PC-9 (cell line): ENCODE results near the gene ASTN2.

Source experiments
- CTCF ChIP-seq: fragments of 200-600 bp; sonication (generic); conservative IDR thresholded peaks from 2 replicates; pipeline ENCODE4 v1.6.1; 2017; ENCODE audit warnings: mixed run types, antibody characterized with exemption, mild to moderate bottlenecking, moderate library complexity
- EZH2 ChIP-seq: fragments of 200-600 bp; sonication (generic); IDR thresholded peaks from 2 replicates; pipeline ENCODE4 v1.8.0; 2017; ENCODE audit warnings: antibody characterized with exemption, low read depth

DNA sequence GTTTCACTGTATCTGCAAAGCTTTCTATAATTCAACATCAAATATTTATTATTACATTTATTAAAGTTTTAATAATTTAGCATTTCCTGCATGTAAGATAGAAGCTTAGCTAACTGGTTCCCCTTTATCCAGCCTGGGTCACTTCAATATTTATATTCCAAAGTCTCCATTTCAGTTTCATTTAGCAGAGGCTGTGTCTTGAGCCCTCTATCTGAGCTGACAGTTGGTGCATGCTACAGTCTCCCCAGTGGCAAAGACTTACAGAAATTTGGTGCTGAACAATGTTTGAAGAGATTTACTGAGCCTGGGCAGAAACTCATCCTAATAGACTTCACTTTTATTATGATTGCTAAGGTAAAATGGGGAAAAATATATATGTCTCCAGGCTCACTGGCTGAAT is 448.7 kb downstream of the ASTN2 start:
- TF ChIP-seq CTCF, result no peak
- TF ChIP-seq EZH2, result no peak
